Posterior vena cava (tissue), 2 donors: ENCODE results near the gene CARMIL1. TPM values are rescaled to one million over a fixed set of nuclear protein-coding genes. Genes with fewer than 3 reads are reported as not detected.

ENCODE experiments used
- DNase-seq: peaks from one replicate; pipeline ENCODE4 v3.0.0-alpha.2; 2020; ENCODE audit warnings: low spot score
- intact Hi-C, 2 donors: fragments of 100-400 bp; cut with DNase I; formaldehyde crosslinking; loops; one replicate each; pipeline versions ENCODE4 v1.14.1 to v1.14.2; 2022 to 2023
- total RNA-seq, 2 donors: library from RNA; stranded (reverse); fragmentation: NEBNext Ultra II Directional; extraction: Animal tissue kit (Norgen Biotek cat#: 25700); gene quantifications; one replicate each; pipeline ENCODE4 v1.2.1, GENCODE V29; 2021
- donor health status: DM: yes; HTN: yes; CAD: no.
- donor health status: DM: yes; HTN: yes; CAD: no.

Gene CARMIL1
- total RNA-seq, 2 donors from 2014 or later: 19.8 to 20.4 TPM

DNA sequence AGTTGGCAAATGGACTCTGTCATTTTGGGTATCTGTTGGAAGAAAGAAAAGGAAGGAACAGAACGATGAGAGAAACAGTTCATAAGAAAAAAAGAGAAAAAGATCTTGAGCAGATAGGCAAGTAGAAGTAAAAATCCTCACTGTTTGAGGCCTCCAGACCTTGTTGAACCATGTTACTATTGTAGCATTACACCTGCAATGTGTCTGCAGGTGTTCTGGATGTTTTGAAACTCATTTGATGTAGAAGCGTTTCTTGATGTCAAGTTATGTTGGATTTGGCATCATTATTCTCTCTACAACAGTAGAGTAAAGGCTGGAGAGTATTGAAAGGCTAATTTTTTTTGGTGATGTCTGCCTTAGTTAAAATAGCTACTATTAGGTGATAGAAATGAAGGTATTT is 108.7 kb downstream of the CARMIL1 start:
- DNase-seq: no peak
- intact Hi-C loops: no loop called here

DNA sequence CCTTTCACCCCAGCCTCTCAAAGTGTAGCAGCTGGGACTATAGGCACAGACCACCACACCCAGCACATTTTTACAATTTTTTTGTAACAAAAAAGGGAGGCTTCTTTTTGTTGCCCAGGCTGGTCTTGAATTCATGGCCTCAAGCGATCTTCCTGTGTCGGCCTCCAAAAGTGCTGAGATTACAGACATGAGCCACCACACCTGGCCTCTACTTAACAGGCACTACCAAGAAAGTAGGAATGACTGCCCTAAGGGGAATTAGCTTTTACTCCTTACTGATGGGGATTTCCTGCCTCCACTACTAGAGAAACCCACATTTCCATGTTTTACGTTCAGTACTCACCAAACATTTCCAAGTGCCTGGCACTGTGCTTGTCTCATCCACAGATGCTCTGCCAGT is 109.6 kb downstream of the CARMIL1 start:
- intact Hi-C loops: no loop called here

DNA sequence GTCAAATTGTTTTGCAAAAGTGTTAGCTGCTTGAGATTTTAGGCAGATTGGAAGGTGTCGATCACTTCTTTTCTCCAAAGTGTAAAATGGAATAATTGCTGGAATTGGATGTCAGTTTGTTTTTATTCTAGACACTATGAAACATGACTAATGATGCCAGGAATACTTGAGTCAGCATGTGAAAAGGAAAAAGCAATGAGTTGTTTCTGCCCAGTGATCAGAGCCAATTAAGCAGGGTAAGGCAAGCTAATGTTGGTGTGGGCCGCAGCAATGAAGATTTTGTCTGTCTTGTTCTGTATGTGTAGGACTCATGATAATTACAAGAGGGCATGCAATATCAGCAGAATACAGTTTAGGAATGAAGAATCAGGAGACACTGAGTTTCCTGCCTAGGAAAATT is 110.3 kb downstream of the CARMIL1 start:
- DNase-seq: no peak
- intact Hi-C loops: no loop called here

More for the DNA sequence above, 109.6 kb downstream of the CARMIL1 start:
- DNase-seq: no peak

DNA sequence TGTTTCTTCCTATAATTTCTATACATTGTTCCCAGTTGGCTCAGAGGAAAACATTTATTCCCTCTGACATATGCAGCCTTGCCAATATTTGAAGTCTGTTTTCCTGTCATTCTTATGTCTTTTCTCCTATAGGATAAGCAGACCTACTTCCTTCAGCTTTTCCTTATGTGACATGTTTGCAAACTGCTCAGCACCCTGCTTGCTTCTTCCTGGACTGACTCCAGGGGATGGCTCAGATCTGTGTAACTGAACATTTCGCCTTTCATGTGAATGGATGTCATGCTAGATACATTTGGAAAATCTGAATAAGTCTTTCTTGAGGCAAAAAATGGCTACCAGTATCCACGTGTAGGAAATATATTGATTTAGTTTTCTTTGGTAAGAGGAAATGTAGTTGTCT is 113.2 kb downstream of the CARMIL1 start:
- no peak for DNase-seq
- intact Hi-C loops: no loop called here

DNA sequence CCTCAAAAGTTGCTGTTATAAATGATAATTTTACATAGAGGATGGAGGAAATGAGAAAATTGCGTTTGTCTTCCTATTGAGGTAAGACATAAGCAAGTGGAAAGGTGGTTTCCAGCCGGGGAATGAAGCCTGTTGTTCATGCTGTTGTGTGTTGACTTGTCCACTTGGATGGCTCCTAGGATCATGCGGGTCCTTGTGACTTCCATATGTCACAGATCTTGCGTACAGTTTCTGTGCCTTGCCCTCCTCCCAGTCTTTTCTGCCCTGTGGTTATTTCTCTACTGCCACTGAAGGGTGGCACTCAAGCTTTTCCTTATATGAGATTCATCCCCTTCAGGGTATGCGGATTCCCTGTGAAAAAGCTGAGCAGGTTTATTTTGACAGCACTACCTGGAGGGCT is 116.6 kb downstream of the CARMIL1 start:
- intact Hi-C loops: no loop called here
- no peak for DNase-seq

DNA sequence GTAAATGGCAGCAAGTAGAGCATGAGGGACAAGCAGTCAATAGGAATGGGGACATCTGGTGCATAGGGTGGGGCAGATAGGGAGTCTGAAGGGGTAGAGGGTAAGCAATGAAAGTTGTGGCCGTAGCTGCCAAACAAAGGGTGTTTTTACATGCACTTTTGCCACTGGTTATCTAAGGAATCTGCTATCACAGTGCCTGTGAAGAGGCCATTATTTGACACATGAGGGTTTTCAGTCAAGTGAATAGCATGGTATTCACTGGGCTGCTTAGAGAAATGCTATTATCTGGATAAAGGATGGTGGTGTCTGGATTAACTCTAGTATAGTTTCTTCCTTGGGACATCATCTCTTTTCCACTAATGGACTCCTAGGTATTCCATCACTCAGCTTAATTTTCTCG is 118.2 kb downstream of the CARMIL1 start:
- no peak for DNase-seq
- intact Hi-C loops: no loop called here

DNA sequence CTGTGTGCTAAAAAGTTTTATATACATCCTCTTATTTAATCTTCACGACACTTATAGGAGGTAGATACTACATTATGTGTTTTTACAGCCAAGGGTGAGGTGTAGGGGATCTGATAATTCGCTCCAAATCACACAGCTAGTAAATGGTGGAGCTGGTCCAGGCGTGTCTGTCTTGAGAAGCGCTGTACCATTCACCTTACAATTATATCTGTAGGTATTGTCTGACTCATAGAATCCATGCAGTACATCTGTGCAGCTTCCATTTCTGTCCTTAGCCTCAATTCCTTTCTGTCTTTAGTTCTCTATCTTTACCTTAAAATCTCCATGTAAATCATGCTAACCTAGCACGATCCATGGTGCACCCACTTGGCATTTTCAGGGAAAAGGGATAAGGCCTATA is 120.7 kb downstream of the CARMIL1 start:
- intact Hi-C loops: no loop called here
- DNase-seq: no peak

DNA sequence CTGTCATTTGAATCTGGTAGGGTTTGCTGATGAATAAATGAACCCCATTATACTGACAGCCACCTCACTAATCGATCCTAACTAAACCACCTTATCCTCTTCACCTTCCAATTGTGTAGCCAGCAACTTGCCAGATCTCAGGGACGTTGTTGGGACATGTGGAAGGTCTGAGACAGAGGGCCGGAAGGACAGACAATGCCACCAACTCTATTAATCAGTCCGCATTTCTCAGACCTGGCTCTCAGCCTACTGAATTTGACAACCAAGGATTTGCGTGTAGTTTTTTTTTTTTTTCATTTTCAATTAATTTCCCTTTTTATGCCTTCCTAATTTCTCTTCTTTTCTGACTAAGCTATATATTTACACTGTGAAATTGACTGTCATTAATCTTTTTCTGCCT is 122.5 kb downstream of the CARMIL1 start:
- no peak for DNase-seq
- intact Hi-C loops: no loop called here

DNA sequence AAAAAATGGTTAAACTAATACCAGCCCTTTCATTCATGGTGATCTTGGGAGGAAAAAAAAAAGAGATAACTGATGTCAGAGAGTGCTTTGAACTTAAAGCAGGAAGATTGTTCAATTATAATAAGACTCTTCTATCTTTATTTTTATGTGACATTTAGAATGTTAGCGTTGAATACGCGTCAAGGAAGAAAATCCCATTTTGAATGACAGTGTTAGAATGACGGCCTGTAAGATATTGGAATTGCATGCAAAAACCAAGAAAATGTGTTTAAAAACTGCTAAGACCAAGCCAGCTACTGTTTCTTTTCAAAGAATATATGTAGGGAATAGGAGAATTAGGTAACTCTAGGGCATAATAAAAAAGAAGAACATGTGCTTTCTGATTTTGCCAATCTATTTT is 123.0 kb downstream of the CARMIL1 start:
- no peak for DNase-seq
- intact Hi-C loops: no loop called here

DNA sequence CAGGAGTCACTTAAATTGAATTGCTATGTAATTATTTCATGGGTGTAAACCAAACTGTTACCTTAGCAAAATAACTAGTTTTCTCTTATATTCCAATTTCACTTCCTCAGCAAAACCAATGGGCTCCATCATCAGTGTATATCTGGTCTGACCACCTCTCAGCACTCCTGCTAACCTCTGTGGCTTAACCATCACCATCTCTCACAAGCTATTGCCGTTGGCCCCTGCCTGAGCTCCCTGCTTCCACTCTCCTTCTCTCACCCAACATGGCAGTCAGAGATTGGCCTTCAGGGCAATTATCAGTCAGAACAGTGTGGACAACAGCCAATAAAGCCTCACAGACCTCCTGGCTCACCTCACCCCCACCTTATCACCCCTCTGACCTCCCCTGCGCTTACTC is 124.0 kb downstream of the CARMIL1 start:
- no peak for DNase-seq

DNA sequence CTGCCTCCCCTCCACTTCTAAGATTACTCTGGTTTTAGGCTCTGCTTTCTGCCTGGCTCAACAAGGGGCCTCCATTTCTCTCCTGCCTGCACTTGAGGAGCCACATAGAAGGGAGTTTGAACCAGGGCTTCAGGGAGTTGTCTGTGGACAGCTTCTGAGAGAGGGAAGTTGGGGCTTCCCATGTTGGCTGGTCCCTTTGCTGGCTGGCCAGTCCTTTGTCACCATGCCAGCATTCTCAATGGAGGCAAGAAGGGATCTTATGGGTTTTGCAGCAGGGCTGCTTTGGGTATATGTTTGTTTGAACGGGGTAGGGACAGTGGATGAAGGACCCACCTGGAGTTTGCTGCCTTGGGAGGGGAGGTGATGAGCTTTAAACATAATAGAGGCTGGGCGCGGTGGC is 124.9 kb downstream of the CARMIL1 start:
- intact Hi-C loops: no loop called here
- DNase-seq: no peak

More for the DNA sequence above, 124.0 kb downstream of the CARMIL1 start:
- intact Hi-C loops: no loop called here

DNA sequence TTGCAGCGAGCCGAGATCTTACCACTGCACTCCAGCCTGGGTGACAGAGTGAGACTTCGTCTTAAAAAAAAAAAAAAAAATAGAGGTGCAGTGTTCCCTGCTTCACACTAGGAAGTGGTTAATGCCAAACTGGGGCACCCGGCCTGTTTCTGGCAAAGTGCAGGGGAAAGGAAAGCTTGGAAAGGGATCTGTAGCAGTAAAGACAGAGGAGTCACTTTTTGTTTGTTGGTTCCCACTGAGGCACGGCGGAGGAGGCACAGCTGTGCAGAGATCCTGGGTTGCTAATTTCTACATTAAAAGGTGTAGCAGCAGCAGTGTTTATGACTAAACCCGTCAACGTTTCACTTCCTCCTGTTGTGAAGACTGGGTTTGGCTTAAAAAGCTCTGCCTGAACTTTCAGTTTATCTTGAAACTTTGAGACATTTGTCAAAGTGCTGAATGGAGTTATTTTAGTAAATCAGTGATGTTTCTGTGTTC is 125.6 kb downstream of the CARMIL1 start:
- intact Hi-C loops: no loop called here
- no peak for DNase-seq

DNA sequence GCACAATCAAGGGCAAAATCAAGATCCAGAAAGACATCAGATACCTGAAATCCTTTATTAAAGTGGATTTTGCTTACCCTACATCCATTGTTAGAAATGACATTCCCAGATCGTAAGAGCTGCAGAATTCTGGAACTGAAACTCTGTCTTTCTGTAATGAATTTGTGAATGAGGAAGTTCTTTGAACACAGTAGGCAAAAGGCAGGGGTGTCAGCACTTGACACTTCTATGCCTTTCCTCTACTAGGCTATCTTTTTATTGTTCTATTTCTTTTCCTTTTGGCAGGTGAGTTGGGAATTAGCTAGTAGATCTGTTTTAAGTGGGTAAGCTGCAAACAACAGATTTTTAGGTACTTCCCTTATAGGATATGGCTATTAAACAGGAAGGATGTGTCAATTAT is 126.3 kb downstream of the CARMIL1 start:
- no peak for DNase-seq
- intact Hi-C loops: no loop called here

DNA sequence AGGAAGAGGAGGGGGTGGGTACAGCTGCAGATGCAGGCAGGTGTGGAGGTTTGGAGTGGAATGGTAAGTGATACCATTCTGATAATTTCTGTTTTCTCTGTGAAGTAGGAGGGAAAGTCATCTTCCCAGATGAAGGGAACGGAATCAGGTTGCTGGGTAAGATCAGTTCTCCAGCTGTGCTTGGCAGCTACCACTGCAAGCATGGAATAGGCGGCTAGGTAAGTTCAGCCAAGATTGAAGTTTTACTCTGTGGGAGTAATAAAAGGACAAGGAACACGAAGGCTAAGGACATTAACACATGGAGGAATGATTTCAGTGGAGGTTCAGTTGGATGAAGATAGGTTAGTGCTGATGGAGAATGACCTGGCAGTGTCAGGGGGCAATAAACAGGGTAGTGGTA is 128.3 kb downstream of the CARMIL1 start:
- no peak for DNase-seq
- intact Hi-C loops: no loop called here

DNA sequence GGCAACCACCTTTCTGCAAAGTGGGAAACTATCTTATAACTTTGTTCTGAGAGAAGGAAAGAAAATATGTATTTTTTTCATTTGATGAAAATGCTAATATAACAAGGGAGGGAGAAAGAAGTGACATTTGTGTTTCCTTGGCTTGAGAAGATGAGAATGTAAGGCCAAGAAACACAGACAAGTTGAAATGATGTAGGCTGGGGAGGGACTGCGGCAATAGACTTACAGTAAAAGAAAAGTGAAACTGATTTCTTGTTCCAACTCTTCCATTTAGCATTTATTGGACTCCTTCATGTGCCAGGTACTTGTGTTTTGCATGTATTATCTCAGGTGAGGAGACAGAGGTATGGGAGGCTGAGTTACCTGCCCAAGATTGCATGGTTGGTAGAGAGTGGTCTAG is 130.9 kb downstream of the CARMIL1 start:
- intact Hi-C loops: no loop called here
- no peak for DNase-seq

DNA sequence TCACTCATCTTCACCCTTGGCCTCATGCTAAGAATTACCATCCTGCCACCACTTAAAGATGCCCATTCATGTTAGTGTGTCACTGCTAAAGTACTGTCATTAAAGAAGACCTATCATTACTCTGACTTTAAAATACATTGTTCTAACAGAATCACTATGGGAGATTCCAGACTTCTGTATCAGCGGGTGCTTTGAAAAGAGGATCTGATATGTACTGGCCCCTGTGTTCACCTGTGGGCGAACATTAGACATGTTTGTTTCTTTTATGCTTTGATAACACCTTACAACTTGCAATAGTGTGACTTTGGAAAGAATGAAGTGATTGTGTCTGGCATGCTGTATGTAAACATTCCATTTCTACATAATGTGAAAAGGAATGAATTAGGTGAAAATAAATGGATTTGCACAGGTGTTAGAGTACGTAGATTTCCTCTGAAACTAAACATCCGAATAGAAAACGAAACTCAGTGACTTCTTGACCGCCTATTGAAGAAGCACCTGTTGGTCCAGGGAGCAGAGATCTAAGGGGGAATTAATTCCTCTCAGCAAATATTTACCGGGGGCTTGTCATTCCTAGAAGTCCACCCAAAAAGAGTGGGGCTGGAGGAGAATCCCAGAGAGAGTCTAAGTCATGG is 132.3 kb downstream of the CARMIL1 start:
- intact Hi-C loops: no loop called here
- no peak for DNase-seq

DNA sequence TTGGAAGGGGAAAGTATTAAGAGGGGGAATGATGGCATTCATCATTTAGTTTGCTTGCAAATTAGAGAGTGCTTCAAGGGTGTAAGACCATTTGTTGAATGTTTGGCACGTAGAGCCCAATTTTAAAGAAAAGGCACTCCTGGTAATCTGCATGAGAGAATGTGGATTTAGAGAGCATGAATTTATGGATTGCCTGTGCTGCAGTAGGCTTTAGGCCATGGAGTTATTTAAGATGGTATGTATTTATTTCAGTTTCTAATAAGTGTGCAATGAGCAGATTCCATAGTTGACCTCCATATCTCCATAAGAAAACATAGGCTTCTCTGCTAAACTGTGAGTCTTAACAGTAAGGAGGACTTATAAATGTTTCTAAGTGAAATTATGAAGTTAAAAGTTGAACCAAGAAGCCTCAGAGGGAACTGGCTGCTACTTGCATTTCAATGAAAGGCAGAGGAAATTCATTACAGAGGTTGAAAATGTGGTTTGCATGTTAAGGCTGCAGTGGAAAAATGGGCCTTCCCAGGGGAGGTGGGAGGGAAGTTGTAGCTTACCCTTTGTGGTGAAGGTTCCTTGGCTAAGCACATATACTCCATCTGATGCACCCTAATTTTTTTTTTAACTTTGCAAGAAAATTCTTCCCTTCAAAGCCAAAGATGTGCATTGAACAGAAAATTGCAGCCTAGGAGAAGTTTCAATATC is 134.2 kb downstream of the CARMIL1 start:
- no peak for DNase-seq
- intact Hi-C loops: no loop called here

DNA sequence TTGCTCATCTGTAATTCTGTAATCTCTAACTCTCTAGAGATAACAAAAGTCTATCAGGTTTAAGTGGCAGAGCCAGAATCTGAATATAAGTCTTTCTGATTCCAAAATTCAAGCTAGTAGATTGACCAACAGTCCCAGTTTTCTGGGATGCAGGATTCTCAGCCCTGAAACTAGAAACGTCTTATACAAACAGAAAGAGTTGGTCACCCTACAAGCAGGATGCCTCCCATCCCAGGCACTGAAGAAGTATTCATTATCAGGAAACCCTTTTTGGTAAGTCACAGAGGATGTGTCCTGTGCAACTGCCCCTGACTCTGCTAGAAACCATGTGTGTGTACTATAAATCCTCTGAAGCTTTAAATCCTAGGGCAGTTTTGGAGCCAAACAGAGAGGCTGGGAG is 135.0 kb downstream of the CARMIL1 start:
- intact Hi-C loops: no loop called here
- DNase-seq: no peak

DNA sequence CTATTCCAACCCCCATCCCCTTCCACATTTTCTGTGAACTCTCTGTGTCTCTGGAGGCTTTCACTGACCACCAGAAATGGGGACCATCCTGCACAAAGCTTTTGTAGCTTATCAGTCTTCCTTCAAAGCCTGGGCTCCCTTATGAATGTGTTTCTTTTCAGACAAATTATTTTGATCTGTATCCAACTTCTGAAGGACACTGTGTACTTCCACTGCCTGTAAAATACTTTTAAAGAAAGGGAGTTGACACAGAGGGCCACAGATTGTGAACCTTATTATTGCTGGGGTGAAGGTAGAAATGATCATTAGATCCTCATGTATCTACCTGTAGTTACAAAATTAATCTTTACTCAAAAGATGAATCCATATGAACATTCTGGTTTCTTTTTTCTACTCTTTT is 135.6 kb downstream of the CARMIL1 start:
- DNase-seq: no peak
- intact Hi-C loops: no loop called here

DNA sequence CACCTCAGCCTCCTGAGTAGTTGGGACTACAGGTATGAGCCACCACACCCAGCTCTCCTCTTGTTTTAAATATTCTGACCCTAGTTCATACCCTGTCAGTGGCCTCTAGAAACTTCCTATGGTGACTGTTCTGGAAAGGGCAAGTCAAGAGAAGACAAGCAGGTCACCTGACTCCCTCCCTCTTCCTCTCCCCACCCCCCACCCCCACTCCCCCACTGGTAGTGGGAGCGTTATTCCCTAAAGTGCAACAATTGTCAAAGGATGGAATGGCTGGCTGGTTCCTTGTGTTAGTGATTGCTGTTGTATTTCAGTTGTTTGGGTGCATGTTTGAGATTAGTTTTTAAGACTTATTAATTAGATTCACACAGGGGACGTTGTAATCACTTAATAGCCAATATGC is 136.1 kb downstream of the CARMIL1 start:
- DNase-seq: no peak
- intact Hi-C loops: no loop called here

DNA sequence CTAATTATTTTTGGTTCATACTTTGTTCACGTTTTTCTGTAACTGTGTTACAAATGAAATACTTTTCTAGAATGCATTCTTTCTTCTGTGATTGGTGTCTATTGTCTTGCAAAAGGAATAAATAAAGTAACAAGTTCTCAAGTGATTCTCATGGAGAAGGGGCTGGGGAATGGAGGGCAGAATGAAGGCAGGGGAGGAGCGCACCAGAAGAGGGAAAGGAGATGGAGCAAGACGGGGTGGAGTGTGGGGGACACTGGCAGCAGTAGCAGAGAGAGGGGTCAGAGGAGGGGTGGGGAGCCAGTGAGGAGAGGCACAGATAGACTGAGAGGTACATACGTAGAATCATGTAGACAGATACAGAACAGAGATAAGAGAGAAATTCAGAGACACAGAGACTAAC is 136.5 kb downstream of the CARMIL1 start:
- DNase-seq: no peak
- intact Hi-C loops: no loop called here
